K562 (cell line): ENCODE measurements around the gene LRRC8C. TPM values are rescaled to one million over a fixed set of nuclear protein-coding genes. Genes with fewer than 3 reads are reported as not detected.

Experiments
- ARID1B ChIP-seq: fragments of 450-650 bp; IDR thresholded peaks from 2 replicates; pipeline ENCODE4 v1.6.1; 2016; ENCODE audit warnings: antibody characterized with exemption, mild to moderate bottlenecking, inconsistent platforms
- CREM ChIP-seq: IDR thresholded peaks from 2 replicates; pipeline ENCODE4 v1.6.1; 2014; ENCODE audit warnings: antibody characterized with exemption, low read depth
- E2F3 ChIP-seq: fragments of 250-450 bp; sonication (Bioruptor Pico); IDR thresholded peaks from 2 replicates; pipeline ENCODE4 v1.4.0; 2020; ENCODE audit warnings: mild to moderate bottlenecking
- NFXL1 ChIP-seq: fragments of 450-650 bp; formaldehyde crosslinking; IDR thresholded peaks from 2 replicates; pipeline ENCODE4 v1.4.0; 2021; ENCODE audit warnings: mild to moderate bottlenecking
- RBFOX2 ChIP-seq: fragments of 200-400 bp; formaldehyde crosslinking; IDR thresholded peaks from 2 replicates; pipeline ENCODE4 v1.6.1; 2017; ENCODE audit warnings: low read depth, mild to moderate bottlenecking, low read length, moderate library complexity
- TEAD4 ChIP-seq, 2 experiments: sonication (generic) in 1 of 2; formaldehyde crosslinking in 1 of 2; IDR thresholded peaks; 2 replicates each; pipeline versions ENCODE4 v1.6.1 to v1.8.0; 2012 to 2022; ENCODE audit warnings: borderline replicate concordance in 1 of 2, inconsistent platforms in 1 of 2, low read length in 1 of 2, mild to moderate bottlenecking in 1 of 2, missing genetic modification reagents in 1 of 2
- ZNF436 ChIP-seq: fragments of 250-450, 450-650 bp; sonication (Bioruptor Pico); formaldehyde crosslinking; IDR thresholded peaks from 2 replicates; pipeline ENCODE4 v1.7.0; 2020; ENCODE audit warnings: mild to moderate bottlenecking
- ZNF584 ChIP-seq: fragments of 200-800 bp; sonication (Bioruptor generic); IDR thresholded peaks from 2 replicates; pipeline ENCODE4 v1.6.1; 2016; ENCODE audit warnings: low read depth, mild to moderate bottlenecking, missing genetic modification characterization, missing compliant biosample characterization
- polyA plus RNA-seq, 8 experiments: library from polyadenylated mRNA; depleted of rRNA in 4 of 8; stranded (reverse) in 5 of 8; unstranded in 3 of 8; fragments of >200 nt; fragmentation: Nextera tagmentation in 2 of 8; fragmentation: Illumina TruSeq in 1 of 8; extraction: Ambion mirVana in 2 of 8; extraction: Trizol in 1 of 8; gene quantifications; 2 replicates each; pipeline versions ENCODE4 v1.2.1 to v1.2.3, GENCODE V29; 2011 to 2014; ENCODE audit warnings: inconsistent platforms in 1 of 8, missing spikeins in 1 of 8
- total RNA-seq, 7 experiments: library from RNA; depleted of rRNA in 6 of 7; stranded (reverse); fragments of >200 nt in 6 of 7; fragmentation: Illumina TruSeq in 2 of 7; extraction: Trizol in 2 of 7; gene quantifications; 2 replicates each; pipeline versions ENCODE4 v1.2.1 to v1.2.3, GENCODE V29; 2011 to 2021; ENCODE audit warnings: low replicate concordance in 1 of 7
- TF ChIP-seq, protein P1 (sequence below): fragments of 250-450 bp; sonication (Bioruptor Pico); IDR thresholded peaks from 2 replicates; pipeline ENCODE4 v1.4.0; 2020; ENCODE audit warnings: mild to moderate bottlenecking, moderate library complexity
- TF ChIP-seq, protein P2 (sequence below), 2 experiments: fragments of 450-650 bp; IDR thresholded peaks; 2 replicates each; pipeline ENCODE4 v1.6.1; 2016
- TF ChIP-seq, protein P3 (sequence below): sonication (generic); formaldehyde crosslinking; IDR thresholded peaks from 2 replicates; pipeline ENCODE4 v1.8.0; 2023; ENCODE audit warnings: mild to moderate bottlenecking, missing genetic modification reagents
- TF ChIP-seq, protein P4 (sequence below): IDR thresholded peaks from 2 replicates; pipeline ENCODE4 v1.6.1; 2014; ENCODE audit warnings: antibody characterized with exemption
- TF ChIP-seq, protein P5 (sequence below): sonication (generic); formaldehyde crosslinking; IDR thresholded peaks from 2 replicates; pipeline ENCODE4 v1.8.1; 2023; ENCODE audit warnings: missing genetic modification reagents, mild to moderate bottlenecking, borderline replicate concordance

The LRRC8C gene
- total and polyA plus RNA-seq, 9 of the 15 experiments (the other 6 are each of a cell fraction or from before 2014, with no cell fraction given) = 1.00 to 12.5 (median 4.5) TPM

DNA sequence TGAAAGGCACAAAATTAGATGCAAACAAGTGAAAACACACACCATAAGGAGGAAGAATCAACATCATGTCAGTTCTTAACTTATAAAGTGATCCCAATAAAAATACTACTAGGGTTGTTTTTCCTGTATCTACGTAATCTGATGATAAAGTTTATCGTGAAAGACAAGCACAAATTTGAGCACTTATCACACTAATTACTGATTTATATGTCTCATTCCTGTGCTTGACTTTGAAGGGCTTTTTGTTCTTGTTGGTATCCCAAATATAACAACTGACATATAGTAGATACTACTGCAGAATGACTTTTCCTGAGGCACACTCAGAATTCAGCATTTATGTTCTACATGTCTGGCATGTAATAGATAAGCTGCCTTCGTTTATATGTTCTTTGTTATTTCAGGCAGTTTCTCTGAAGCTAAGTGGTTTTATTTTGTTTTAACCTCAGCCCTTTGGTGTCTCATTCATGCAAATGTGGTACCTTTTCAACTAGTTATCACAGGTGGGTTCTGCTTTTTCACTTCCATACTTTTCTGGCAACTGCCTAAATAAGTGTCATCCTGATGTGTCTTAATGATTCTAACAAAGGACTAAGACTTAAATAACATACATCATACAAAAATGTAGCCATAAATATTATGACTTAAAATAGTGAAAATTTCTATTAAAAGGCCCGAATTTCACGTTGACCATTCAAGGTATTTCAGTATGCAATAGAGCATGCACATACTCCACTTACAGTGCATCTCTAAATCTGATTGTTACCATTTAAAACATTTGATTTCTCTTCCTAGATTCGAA is 73.2 kb downstream of the LRRC8C start (continued):
- TF ChIP-seq, protein P1, sequence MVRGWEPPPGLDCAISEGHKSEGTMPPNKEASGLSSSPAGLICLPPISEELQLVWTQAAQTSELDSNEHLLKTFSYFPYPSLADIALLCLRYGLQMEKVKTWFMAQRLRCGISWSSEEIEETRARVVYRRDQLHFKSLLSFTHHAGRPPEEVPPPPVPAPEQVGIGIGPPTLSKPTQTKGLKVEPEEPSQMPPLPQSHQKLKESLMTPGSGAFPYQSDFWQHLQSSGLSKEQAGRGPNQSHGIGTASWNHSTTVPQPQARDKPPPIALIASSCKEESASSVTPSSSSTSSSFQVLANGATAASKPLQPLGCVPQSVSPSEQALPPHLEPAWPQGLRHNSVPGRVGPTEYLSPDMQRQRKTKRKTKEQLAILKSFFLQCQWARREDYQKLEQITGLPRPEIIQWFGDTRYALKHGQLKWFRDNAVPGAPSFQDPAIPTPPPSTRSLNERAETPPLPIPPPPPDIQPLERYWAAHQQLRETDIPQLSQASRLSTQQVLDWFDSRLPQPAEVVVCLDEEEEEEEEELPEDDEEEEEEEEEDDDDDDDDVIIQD (CRISPR knock-in tag) = no peak
- TF ChIP-seq E2F3 (CRISPR knock-in tag) (no peak), CREM (no peak), ZNF436 (CRISPR knock-in tag) (no peak), TEAD4 (IDR thresholded peaks at IDR 0.05; ENCODE audit: low read length) (peak; percentile 34; the same call in 1 of the 2 replicates), TEAD4 (CRISPR knock-in tag; IDR thresholded peaks at IDR 0.05; ENCODE audit: borderline replicate concordance) (no peak), RBFOX2 (no peak), ZNF584 (no peak), NFXL1 (CRISPR knock-in tag) (no peak), ARID1B (peak; percentile 69)
- TF ChIP-seq, protein P2, sequence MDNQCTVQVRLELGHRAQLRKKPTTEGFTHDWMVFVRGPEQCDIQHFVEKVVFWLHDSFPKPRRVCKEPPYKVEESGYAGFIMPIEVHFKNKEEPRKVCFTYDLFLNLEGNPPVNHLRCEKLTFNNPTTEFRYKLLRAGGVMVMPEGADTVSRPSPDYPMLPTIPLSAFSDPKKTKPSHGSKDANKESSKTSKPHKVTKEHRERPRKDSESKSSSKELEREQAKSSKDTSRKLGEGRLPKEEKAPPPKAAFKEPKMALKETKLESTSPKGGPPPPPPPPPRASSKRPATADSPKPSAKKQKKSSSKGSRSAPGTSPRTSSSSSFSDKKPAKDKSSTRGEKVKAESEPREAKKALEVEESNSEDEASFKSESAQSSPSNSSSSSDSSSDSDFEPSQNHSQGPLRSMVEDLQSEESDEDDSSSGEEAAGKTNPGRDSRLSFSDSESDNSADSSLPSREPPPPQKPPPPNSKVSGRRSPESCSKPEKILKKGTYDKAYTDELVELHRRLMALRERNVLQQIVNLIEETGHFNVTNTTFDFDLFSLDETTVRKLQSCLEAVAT (IDR thresholded peaks at IDR 0.05) = no peak
- TF ChIP-seq, protein P3, sequence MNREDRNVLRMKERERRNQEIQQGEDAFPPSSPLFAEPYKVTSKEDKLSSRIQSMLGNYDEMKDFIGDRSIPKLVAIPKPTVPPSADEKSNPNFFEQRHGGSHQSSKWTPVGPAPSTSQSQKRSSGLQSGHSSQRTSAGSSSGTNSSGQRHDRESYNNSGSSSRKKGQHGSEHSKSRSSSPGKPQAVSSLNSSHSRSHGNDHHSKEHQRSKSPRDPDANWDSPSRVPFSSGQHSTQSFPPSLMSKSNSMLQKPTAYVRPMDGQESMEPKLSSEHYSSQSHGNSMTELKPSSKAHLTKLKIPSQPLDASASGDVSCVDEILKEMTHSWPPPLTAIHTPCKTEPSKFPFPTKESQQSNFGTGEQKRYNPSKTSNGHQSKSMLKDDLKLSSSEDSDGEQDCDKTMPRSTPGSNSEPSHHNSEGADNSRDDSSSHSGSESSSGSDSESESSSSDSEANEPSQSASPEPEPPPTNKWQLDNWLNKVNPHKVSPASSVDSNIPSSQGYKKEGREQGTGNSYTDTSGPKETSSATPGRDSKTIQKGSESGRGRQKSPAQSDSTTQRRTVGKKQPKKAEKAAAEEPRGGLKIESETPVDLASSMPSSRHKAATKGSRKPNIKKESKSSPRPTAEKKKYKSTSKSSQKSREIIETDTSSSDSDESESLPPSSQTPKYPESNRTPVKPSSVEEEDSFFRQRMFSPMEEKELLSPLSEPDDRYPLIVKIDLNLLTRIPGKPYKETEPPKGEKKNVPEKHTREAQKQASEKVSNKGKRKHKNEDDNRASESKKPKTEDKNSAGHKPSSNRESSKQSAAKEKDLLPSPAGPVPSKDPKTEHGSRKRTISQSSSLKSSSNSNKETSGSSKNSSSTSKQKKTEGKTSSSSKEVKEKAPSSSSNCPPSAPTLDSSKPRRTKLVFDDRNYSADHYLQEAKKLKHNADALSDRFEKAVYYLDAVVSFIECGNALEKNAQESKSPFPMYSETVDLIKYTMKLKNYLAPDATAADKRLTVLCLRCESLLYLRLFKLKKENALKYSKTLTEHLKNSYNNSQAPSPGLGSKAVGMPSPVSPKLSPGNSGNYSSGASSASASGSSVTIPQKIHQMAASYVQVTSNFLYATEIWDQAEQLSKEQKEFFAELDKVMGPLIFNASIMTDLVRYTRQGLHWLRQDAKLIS (CRISPR knock-in tag) = no peak
- TF ChIP-seq, protein P4, sequence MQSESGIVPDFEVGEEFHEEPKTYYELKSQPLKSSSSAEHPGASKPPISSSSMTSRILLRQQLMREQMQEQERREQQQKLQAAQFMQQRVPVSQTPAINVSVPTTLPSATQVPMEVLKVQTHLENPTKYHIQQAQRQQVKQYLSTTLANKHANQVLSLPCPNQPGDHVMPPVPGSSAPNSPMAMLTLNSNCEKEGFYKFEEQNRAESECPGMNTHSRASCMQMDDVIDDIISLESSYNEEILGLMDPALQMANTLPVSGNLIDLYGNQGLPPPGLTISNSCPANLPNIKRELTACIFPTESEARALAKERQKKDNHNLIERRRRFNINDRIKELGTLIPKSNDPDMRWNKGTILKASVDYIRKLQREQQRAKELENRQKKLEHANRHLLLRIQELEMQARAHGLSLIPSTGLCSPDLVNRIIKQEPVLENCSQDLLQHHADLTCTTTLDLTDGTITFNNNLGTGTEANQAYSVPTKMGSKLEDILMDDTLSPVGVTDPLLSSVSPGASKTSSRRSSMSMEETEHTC = no peak
- TF ChIP-seq, protein P5, sequence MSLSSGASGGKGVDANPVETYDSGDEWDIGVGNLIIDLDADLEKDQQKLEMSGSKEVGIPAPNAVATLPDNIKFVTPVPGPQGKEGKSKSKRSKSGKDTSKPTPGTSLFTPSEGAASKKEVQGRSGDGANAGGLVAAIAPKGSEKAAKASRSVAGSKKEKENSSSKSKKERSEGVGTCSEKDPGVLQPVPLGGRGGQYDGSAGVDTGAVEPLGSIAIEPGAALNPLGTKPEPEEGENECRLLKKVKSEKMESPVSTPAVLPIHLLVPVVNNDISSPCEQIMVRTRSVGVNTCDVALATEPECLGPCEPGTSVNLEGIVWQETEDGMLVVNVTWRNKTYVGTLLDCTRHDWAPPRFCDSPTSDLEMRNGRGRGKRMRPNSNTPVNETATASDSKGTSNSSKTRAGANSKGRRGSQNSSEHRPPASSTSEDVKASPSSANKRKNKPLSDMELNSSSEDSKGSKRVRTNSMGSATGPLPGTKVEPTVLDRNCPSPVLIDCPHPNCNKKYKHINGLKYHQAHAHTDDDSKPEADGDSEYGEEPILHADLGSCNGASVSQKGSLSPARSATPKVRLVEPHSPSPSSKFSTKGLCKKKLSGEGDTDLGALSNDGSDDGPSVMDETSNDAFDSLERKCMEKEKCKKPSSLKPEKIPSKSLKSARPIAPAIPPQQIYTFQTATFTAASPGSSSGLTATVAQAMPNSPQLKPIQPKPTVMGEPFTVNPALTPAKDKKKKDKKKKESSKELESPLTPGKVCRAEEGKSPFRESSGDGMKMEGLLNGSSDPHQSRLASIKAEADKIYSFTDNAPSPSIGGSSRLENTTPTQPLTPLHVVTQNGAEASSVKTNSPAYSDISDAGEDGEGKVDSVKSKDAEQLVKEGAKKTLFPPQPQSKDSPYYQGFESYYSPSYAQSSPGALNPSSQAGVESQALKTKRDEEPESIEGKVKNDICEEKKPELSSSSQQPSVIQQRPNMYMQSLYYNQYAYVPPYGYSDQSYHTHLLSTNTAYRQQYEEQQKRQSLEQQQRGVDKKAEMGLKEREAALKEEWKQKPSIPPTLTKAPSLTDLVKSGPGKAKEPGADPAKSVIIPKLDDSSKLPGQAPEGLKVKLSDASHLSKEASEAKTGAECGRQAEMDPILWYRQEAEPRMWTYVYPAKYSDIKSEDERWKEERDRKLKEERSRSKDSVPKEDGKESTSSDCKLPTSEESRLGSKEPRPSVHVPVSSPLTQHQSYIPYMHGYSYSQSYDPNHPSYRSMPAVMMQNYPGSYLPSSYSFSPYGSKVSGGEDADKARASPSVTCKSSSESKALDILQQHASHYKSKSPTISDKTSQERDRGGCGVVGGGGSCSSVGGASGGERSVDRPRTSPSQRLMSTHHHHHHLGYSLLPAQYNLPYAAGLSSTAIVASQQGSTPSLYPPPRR (CRISPR knock-in tag) = no peak
